ENCODE measurements around the gene DPP4. TPM values are rescaled to one million over a fixed set of nuclear protein-coding genes. Genes with fewer than 3 reads are reported as not detected.

DPP4 gene
- polyA plus RNA-seq, 3 donors from 2014 or later, result 2.5 to 6.0 (median 4.3) TPM

DNA sequence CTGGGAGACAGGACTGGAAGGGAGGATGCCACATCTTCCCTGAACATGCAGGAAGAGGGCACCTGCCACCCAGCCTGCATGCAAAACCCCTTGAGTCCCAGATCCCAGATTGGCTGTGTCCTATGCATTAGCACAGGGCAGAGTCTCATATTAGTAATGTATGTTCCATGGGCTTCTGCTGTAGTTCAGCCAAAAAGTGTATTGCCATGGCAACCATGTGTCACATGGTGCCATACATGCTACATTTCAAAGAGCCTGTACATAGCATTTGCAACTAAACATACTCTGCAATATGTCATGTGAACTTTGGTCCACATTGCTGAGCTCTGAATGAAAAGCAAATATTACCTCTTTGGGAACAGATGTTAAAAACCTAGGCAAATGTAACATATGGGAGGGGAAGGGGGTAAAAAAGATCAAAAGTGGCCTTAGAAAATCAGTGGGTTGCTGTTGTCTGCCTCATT is 78.4 kb downstream of the DPP4 start:
- no peaks in the 10 kb centered on the region for H3K9me3 Mint-ChIP-seq
- H3K27ac Mint-ChIP-seq, result peak overlapping the region in 2 of 6 donors; percentile 29 to 72
- peak overlapping the region; percentile 10 to 86 (median 75) for H3K4me3 Mint-ChIP-seq
- H3K4me1 Mint-ChIP-seq, result peaks cover 37 to 48% of the 10 kb centered on the region in 2 donors
- no peak for DNase-seq
- no peaks in the 10 kb centered on the region for H3K36me3 Mint-ChIP-seq
- peaks cover 0 to 3% (median 0%) of the 10 kb centered on the region in 3 donors for H3K27me3 Mint-ChIP-seq (ENCODE audit: low read depth in 3 of 3)

DNA sequence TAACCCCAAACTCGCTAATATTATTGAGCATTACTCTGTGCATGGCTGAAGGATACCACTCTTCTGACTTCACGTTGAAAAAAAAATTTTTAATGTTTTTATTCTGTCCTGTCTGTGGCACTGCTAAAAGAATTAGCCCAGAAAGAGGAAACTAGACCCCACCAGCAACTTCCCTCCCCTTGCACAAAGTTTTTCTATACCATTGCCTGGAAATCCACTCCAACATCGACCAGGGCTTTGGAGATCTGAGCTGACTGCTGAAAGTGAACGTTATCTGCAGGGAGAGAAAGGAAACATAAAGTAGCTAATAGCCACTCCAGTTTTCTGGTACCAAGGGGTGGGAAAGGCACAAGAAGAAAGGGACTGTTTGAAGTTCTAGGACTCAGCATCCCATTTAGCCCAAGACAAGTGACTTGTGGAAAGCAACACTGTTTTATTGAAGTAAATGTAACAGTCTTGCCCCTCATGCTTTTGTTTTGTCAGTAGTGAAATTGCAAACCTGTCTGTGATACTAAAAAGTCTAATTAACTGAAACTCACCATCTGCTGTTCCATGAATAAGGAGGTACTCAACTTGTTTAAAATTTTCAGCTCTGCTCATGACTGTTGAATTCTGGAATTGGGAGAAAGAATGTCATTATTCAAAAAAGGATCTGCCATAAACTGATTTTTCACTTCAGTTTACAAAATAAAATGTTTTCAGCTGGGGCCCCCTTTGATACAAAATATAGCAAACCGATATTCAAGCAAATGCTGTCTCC is 79.1 kb downstream of the DPP4 start:
- Mint-ChIP-seq H3K27ac (peak overlapping the region; percentile 42 to 82 (median 66)), H3K36me3 (no peaks in the 10 kb centered on the region), H3K27me3 (ENCODE audit: low read depth in 3 of 3) (peaks cover 0 to 3% (median 0%) of the 10 kb centered on the region in 3 donors), H3K4me1 (peaks cover 37 to 48% of the 10 kb centered on the region in 2 donors), H3K4me3 (peak overlapping the region; percentile 72 to 86 (median 78)), H3K9me3 (no peaks in the 10 kb centered on the region)
- DNase-seq, result no peak

DNA sequence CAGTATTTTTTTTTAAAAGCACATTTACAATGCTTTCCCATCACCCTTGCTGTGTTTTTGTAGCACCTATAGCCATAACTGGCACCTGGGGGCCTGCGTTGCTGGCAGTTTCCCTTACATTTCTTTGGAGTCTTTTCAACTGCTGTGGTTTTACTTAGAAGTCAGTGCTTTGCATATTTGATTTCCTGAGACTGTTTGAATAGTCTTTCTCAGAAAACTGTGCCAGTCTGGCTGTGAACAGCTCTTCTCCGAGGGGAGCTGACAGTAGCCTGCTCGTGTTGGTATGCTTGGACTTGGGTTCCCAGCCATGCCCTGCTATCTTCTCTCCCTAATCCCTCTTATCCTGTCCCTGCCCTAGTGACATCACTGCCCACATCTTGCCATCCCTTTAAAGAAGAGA is 81.5 kb downstream of the DPP4 start:
- Mint-ChIP-seq H3K4me3 (peak overlapping the region; percentile 62 to 82 (median 80)), H3K36me3 (no peaks in the 10 kb centered on the region), H3K9me3 (no peaks in the 10 kb centered on the region), H3K27ac (peak overlapping the region; percentile 61 to 91 (median 84)), H3K27me3 (ENCODE audit: low read depth in 3 of 3) (peaks cover 0 to 4% (median 0%) of the 10 kb centered on the region in 3 donors), H3K4me1 (peaks cover 37 to 48% of the 10 kb centered on the region in 2 donors)
- peak; percentile 9 to 35 (median 12) for DNase-seq

DNA sequence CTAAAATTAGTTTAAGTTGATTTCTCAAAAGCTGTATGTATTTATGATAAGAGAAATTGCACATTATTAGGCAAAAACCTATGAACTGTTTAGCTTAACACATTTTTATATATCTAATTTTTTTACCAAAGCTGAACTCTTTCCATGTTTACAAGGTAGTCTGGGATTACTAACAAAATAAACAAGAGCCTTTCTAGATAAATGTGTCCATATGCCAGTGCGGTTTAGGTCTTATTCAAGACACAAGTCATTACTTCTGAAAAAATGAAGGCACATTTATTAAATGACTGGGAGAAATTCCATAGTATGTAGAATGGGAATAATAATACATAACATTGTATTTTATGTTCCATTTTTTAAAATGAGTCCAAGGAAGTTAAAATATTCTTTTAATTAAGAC is 82.0 kb downstream of the DPP4 start:
- Mint-ChIP-seq H3K36me3 (no peaks in the 10 kb centered on the region), H3K9me3 (no peaks in the 10 kb centered on the region), H3K27ac (peak overlapping the region in 3 of 6 donors; percentile 34 to 88 (median 83)), H3K27me3 (ENCODE audit: low read depth in 3 of 3) (peaks cover 0 to 4% (median under 1%) of the 10 kb centered on the region in 3 donors), H3K4me1 (peaks cover 37 to 48% of the 10 kb centered on the region in 2 donors), H3K4me3 (peak overlapping the region in 2 of 5 donors; percentile 22 to 82)
- DNase-seq, result no peak

DNA sequence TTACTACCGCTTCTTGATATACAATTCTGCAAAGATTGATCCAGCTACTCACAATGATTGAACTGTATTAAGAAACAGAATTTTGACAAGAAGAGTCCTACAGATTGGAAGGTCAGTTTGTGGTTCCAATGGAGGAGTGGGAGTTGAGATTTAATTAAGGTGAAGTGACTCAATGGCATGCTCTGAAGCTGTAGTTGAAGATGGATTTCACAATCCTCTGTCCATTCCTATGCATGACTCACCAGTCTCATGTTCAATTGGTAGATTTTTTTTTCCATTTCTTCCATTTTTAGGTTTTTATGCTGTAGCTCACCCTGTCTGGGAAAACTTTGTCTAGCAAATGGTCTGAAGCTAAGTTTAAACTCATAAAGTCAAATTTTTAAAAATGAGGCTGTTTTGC is 83.3 kb downstream of the DPP4 start:
- Mint-ChIP-seq H3K27me3 (ENCODE audit: low read depth in 3 of 3) (peaks cover 0 to 4% (median 2%) of the 10 kb centered on the region in 3 donors), H3K9me3 (no peaks in the 10 kb centered on the region), H3K27ac (no peak overlapping the region), H3K36me3 (no peaks in the 10 kb centered on the region), H3K4me1 (peaks cover 35 to 40% of the 10 kb centered on the region in 2 donors), H3K4me3 (no peak overlapping the region)
- DNase-seq, result no peak

DNA sequence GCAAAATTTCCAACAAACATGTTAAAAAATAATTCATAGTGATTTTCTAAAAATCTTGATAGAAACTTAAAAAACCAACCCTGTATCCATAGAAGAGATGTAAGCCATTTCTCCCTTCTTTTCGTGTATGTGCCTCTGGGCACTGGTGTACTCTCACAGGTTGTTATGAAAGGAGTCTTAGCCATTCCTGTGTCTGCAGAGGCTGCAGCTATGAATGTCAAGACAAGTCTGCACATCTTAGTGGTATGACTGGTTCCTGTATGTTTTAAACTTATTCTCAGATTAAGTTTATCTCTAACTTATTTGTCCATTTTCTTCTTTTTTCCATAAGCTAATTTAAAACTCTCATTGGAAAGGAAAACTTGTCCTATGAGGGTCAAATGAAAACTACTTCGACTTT is 84.0 kb downstream of the DPP4 start:
- Mint-ChIP-seq H3K27ac (no peak overlapping the region), H3K27me3 (ENCODE audit: low read depth in 3 of 3) (peaks cover 0 to 4% (median 2%) of the 10 kb centered on the region in 3 donors), H3K36me3 (no peaks in the 10 kb centered on the region), H3K9me3 (no peaks in the 10 kb centered on the region), H3K4me3 (no peak overlapping the region), H3K4me1 (peaks cover 30 to 34% of the 10 kb centered on the region in 2 donors)
- no peak for DNase-seq

DNA sequence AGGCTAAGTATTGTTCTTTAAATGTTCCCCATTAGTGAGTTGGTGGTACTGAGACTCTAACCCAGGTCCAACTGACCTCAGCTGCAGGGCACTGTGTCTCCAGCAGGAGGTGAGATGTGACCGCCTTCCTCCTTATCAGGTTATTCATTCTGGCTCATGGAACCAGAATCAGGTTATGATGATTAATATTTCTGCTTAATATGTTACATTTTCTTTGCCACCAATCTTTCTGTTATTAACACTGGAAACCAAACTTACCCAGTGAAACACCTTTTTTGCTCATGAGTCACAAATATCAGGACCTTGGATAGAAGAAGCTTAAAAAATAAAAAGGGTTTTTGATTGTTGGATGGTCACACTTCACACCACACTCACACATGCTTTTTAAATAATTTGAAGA is 85.4 kb downstream of the DPP4 start:
- H3K27ac Mint-ChIP-seq, result no peak overlapping the region
- H3K27me3 Mint-ChIP-seq (ENCODE audit: low read depth in 3 of 3), result peaks cover 0 to 4% (median 2%) of the 10 kb centered on the region in 3 donors
- H3K4me1 Mint-ChIP-seq, result peaks cover 17 to 20% of the 10 kb centered on the region in 2 donors
- no peak overlapping the region for H3K4me3 Mint-ChIP-seq
- no peaks in the 10 kb centered on the region for H3K36me3 Mint-ChIP-seq
- H3K9me3 Mint-ChIP-seq, result no peaks in the 10 kb centered on the region
- DNase-seq, result no peak

DNA sequence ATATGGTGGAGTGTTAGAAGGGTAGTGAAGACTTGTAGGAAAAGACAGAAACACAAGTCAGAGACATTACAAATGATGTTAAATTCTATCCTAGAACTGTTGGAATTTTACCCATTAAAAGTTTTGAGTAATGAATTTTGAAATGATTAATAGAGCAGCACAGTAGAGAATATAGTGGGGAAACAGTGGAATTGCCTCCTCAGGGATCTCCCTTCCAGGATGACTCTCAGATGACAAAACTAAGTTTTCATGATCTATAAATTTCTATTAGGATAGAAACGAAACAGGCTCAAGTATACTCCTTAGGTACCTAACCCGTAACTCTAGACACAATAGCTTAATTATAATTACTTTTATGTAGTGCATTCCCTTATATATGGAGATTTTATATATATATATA is 86.7 kb downstream of the DPP4 start:
- no peak overlapping the region for H3K4me3 Mint-ChIP-seq
- H3K4me1 Mint-ChIP-seq, result peaks cover 5 to 7% of the 10 kb centered on the region in 2 donors
- H3K27ac Mint-ChIP-seq, result no peak overlapping the region
- no peak for DNase-seq
- peaks cover 1 to 4% (median 2%) of the 10 kb centered on the region in 3 donors for H3K27me3 Mint-ChIP-seq (ENCODE audit: low read depth in 3 of 3)
- H3K9me3 Mint-ChIP-seq, result no peaks in the 10 kb centered on the region
- no peaks in the 10 kb centered on the region for H3K36me3 Mint-ChIP-seq

DNA sequence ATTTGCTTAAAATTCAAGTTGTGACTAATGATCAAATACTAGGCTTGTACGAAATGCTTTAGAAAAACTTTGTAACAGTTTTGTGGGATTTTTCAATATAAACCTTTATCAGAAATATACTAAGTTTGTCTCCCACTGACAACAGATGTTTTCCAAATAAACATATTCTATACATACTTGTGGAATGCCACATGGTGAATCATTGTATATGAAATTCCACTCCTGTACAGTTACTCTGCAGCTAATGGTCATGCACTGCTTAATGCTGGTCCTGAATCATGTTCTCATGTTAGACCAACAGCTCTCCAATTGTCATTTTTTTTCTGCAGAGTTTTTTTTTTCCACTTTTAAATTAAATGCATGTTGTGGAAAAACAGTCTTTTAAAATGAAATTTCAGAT is 90.1 kb downstream of the DPP4 start:
- H3K4me3 Mint-ChIP-seq, result no peak overlapping the region
- DNase-seq, result no peak
- H3K4me1 Mint-ChIP-seq, result peaks cover 4 to 9% of the 10 kb centered on the region in 2 donors
- H3K9me3 Mint-ChIP-seq, result peaks cover 0 to 2% (median 0%) of the 10 kb centered on the region in 6 donors
- H3K27me3 Mint-ChIP-seq (ENCODE audit: low read depth in 3 of 3), result peaks cover 1 to 2% (median 2%) of the 10 kb centered on the region in 3 donors
- H3K27ac Mint-ChIP-seq, result no peak overlapping the region
- H3K36me3 Mint-ChIP-seq, result peaks cover 0 to 5% (median 0%) of the 10 kb centered on the region in 3 donors

DNA sequence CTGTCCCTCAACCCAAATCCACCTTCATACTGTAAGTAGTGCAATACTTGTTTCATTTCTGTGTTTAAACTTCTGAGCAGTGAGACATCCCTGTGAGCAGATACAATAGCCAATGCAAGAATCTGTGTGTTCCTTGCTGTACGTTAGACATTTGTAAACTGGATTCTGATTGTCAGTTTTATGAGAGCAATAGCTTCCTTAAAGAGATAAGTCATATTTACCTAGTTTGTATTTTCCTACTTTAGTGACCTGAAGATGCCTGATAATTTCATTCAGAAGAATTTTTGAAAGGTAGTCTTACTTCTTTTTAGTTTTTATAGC is 90.7 kb downstream of the DPP4 start:
- no peak for DNase-seq
- Mint-ChIP-seq H3K27me3 (ENCODE audit: low read depth in 3 of 3) (peaks cover 1 to 2% (median 2%) of the 10 kb centered on the region in 3 donors), H3K4me3 (no peak overlapping the region), H3K9me3 (peaks cover 0 to 2% (median 0%) of the 10 kb centered on the region in 6 donors), H3K27ac (no peak overlapping the region), H3K36me3 (peaks cover 0 to 5% (median 0%) of the 10 kb centered on the region in 3 donors), H3K4me1 (peaks cover 4 to 9% of the 10 kb centered on the region in 2 donors)

DNA sequence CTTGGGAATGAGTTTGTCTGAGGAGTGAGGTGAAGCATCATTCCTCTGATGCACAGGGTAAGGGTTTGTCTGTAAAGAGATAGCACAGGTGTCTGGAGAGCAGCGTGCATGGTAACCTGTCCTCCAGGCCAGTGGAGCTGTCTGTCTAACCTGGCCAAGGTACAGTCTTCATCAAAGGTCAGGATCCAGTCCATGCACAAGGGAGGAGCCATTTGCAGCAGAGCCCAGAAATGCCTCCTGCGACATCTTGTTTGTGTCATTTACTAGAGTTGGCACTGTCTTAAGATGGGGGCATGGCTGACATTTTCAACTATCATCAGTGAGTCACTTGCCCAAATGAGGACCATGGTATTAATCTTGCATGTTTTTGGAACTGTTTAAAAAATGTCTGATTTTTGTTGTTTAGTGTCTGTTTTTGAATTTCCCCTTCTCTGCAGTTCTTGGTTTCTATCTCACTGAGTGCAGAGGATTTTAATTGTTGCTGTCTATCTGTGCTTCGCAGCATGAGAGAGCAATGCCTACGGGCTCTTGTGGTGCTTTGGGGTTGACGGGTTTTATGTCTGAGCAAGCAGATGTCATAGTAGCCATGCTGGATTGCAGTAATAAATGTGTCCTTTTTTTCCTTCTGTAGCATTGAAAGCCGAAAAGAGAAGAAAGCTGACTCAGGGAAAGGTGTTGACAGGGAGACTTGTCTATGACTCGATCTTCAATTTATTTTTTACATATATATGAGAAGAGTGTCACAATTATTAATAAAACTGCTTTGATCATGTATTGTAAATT is 91.3 kb downstream of the DPP4 start:
- no peak for DNase-seq
- H3K4me1 Mint-ChIP-seq, result peaks cover 4 to 9% of the 10 kb centered on the region in 2 donors
- H3K9me3 Mint-ChIP-seq, result peaks cover 0 to 2% (median 0%) of the 10 kb centered on the region in 6 donors
- peaks cover 0 to 5% (median 0%) of the 10 kb centered on the region in 3 donors for H3K36me3 Mint-ChIP-seq
- no peak overlapping the region for H3K4me3 Mint-ChIP-seq
- no peak overlapping the region for H3K27ac Mint-ChIP-seq
- peaks cover 0 to 2% (median 1%) of the 10 kb centered on the region in 3 donors for H3K27me3 Mint-ChIP-seq (ENCODE audit: low read depth in 3 of 3)

DNA sequence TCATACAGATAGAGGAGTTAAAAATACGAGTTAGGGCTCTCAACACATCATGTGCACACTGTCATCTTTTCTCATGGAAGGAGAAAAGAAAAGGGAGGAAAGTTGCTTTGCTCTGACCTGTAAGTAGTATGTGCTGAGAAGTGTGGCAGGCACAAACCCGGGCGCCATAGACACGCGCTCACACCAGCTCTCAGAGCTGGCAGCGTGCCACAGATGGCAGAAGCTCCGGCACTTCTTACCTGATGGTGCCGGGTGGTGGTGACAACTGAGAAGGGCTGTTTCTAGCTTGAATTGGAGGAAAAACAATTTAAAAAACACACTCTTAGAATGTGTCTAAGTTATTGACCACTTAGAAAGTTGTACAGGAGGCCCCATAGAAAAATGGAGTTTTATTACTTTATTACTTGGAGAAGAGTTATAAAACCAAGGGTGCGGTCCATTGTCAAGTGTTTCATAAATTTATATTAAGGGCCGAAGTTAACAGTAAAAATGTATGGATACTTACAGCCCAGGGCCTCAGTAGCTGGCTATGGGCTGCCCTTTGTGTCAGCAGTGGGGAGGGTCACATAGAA is 92.2 kb downstream of the DPP4 start:
- Mint-ChIP-seq H3K4me1 (peaks cover 4 to 9% of the 10 kb centered on the region in 2 donors), H3K27ac (no peak overlapping the region), H3K27me3 (ENCODE audit: low read depth in 3 of 3) (peaks cover 0 to 1% (median 0%) of the 10 kb centered on the region in 3 donors), H3K4me3 (no peak overlapping the region), H3K9me3 (peaks cover 0 to 2% (median 0%) of the 10 kb centered on the region in 6 donors), H3K36me3 (peaks cover 0 to 5% (median 0%) of the 10 kb centered on the region in 3 donors)
- DNase-seq, result no peak

DNA sequence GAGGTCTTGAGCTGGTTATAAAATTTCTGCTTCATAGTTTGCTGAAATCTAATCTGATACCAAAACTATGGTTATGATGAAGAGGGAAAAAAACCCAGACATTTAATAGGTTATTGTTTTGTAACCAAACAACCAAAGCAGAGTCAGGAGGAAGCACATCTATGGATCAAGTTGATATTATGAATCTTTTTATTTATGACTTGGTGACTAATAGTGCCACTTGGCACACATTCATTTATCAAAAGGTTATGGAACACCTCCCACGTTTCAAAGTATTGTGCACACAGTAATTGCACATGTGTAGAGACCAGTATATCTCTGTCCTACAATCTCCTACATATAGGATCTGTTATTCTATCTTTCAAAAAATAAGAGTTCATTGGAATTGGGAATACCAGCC is 93.0 kb downstream of the DPP4 start:
- Mint-ChIP-seq H3K4me1 (peaks cover 4 to 9% of the 10 kb centered on the region in 2 donors), H3K27me3 (ENCODE audit: low read depth in 3 of 3) (peaks cover 0 to 2% (median 1%) of the 10 kb centered on the region in 3 donors), H3K36me3 (peaks cover 0 to 5% (median 0%) of the 10 kb centered on the region in 3 donors), H3K27ac (no peak overlapping the region), H3K9me3 (peaks cover 0 to 2% (median 0%) of the 10 kb centered on the region in 6 donors), H3K4me3 (no peak overlapping the region)
- DNase-seq, result no peak

All from immature natural killer cell (primary cell).